ENCODE results near the gene SUPT20HL2.
"Not testable (repeated sequence)": the region's sequence is repeated elsewhere in the genome, so short reads cannot be mapped to it uniquely, and the experiment has no call there.

Gene SUPT20HL2

DNA sequence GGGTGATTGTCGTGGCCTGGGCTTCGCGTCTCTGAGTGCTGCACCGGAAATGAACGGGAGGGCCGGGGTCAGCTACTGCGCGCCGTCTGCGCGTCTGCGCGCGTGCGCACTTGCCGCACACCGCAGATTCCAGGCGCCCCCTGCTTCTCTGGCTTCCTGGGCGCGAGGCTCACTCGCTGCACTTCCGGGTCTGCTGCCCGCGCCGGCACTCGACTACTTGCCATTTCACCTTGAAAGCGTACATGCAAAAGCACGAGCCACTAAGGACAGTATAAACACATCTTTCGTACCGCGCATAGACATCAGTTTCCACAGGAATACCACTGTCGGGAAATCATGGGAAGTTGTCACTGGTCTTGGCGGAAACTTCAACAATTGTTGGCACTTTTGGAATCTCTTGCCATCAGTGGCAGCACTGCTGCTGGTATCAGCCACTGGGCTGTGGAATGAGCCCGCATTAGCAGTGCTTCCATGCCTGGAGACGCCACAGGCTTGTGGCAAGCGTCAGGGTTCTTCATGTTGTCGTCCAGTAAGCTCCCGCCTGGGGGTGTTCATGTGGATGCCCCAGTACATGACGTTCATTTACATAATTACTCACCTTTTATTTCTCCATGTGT, at the start of gene SUPT20HL2:
Gene SUPT20HL2, minus strand, starts transcription at position 51 of the 617 bp plus-strand sequence. CDS start 754 bp downstream, outside the sequence.
- H3K27me3 Mint-ChIP-seq = no peaks in the 10 kb centered on the region
- no peak within 1 kb of the TSS for H3K27ac Mint-ChIP-seq
- H3K36me3 Mint-ChIP-seq (ENCODE audit: low read depth) = no peaks in the 10 kb centered on the region

GRCh38 chrX:24362089-24362745, 48.3 kb upstream of the SUPT20HL2 start:
- H3K36me3 Mint-ChIP-seq (ENCODE audit: low read depth); H3K27ac Mint-ChIP-seq; H3K4me1 Mint-ChIP-seq (ENCODE audit: low read depth); H3K9me3 Mint-ChIP-seq; H3K27me3 Mint-ChIP-seq; H3K4me3 Mint-ChIP-seq: not testable (repeated sequence)

More for the DNA sequence above, at the start of gene SUPT20HL2:
- Mint-ChIP-seq H3K9me3 (no peaks in the 10 kb centered on the region), H3K4me1 (ENCODE audit: low read depth) (peaks cover 3% of the 10 kb centered on the region), H3K4me3 (no peak within 1 kb of the TSS)

- no peaks in the 10 kb centered on the region for H3K36me3 Mint-ChIP-seq (ENCODE audit: low read depth)
- H3K4me1 Mint-ChIP-seq (ENCODE audit: low read depth) = no peaks in the 10 kb centered on the region
- no peaks in the 10 kb centered on the region for H3K9me3 Mint-ChIP-seq
- H3K4me3 Mint-ChIP-seq = no peak within 1 kb of the TSS
- no peak within 1 kb of the TSS for H3K27ac Mint-ChIP-seq
- no peaks in the 10 kb centered on the region for H3K27me3 Mint-ChIP-seq
Measured at GRCh38 chrX:24360272-24360671, 46.4 kb upstream of the SUPT20HL2 start, which contains the start of gene SUPT20HL1. Gene SUPT20HL1 (plus strand): TSS chrX:24360639. CDS start chrX:24362761, 2,122 bp downstream.

GRCh38 chrX:24357106-24357505, 43.2 kb upstream of the SUPT20HL2 start:
- Mint-ChIP-seq H3K36me3 (ENCODE audit: low read depth) (no peaks in the 10 kb centered on the region), H3K27ac (no peak overlapping the region), H3K4me1 (ENCODE audit: low read depth) (no peaks in the 10 kb centered on the region), H3K27me3 (no peaks in the 10 kb centered on the region), H3K4me3 (no peak overlapping the region), H3K9me3 (no peaks in the 10 kb centered on the region)

- Mint-ChIP-seq H3K4me1 (ENCODE audit: low read depth) (no peaks in the 10 kb centered on the region), H3K36me3 (ENCODE audit: low read depth) (no peaks in the 10 kb centered on the region), H3K27me3 (no peaks in the 10 kb centered on the region), H3K9me3 (no peaks in the 10 kb centered on the region), H3K27ac (no peak overlapping the region), H3K4me3 (no peak overlapping the region)
Measured at GRCh38 chrX:24355095-24355494, 41.2 kb upstream of the SUPT20HL2 start.

- no peak overlapping the region for H3K4me3 Mint-ChIP-seq
- H3K27ac Mint-ChIP-seq = no peak overlapping the region
- H3K9me3 Mint-ChIP-seq = no peaks in the 10 kb centered on the region
- no peaks in the 10 kb centered on the region for H3K36me3 Mint-ChIP-seq (ENCODE audit: low read depth)
- no peaks in the 10 kb centered on the region for H3K4me1 Mint-ChIP-seq (ENCODE audit: low read depth)
- no peaks in the 10 kb centered on the region for H3K27me3 Mint-ChIP-seq
Measured at GRCh38 chrX:24350217-24350616, 36.3 kb upstream of the SUPT20HL2 start.

DNA sequence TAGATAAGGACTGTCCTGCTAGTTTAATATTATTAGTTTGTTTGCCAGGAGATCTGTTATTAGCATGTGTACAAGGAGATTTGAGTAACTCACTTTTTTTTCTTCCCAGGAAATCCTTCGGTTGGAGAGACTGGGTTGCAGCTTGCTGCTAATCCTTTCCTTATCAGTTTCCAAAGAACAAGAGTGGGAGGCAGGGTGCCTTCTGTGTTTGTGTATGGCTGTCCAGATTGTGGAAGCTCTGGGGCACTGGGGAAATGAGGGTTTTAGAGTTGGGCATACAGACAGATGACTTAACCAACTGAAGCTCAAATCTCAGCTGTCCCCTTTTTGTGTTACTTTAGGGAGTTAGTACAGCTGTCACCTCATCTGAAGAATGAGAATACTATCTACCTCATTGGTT, 34.0 kb upstream of the SUPT20HL2 start:
- Mint-ChIP-seq H3K36me3 (ENCODE audit: low read depth) (no peaks in the 10 kb centered on the region), H3K4me1 (ENCODE audit: low read depth) (peaks cover 9% of the 10 kb centered on the region)

GRCh38 chrX:24343719-24344118, 29.9 kb upstream of the SUPT20HL2 start:
- no peak overlapping the region for H3K4me3 Mint-ChIP-seq
- H3K4me1 Mint-ChIP-seq (ENCODE audit: low read depth) = peaks cover 21% of the 10 kb centered on the region
- H3K27ac Mint-ChIP-seq = no peak overlapping the region
- no peaks in the 10 kb centered on the region for H3K9me3 Mint-ChIP-seq
- no peaks in the 10 kb centered on the region for H3K36me3 Mint-ChIP-seq (ENCODE audit: low read depth)
- H3K27me3 Mint-ChIP-seq = peaks cover 7% of the 10 kb centered on the region

More for the DNA sequence above, 34.0 kb upstream of the SUPT20HL2 start:
- no peak overlapping the region for H3K27ac Mint-ChIP-seq
- H3K4me3 Mint-ChIP-seq = no peak overlapping the region
- H3K9me3 Mint-ChIP-seq = no peaks in the 10 kb centered on the region
- no peaks in the 10 kb centered on the region for H3K27me3 Mint-ChIP-seq

GRCh38 chrX:24341795-24342194, 27.9 kb upstream of the SUPT20HL2 start:
- H3K4me3 Mint-ChIP-seq = no peak overlapping the region
- peaks cover 7% of the 10 kb centered on the region for H3K27me3 Mint-ChIP-seq
- H3K9me3 Mint-ChIP-seq = no peaks in the 10 kb centered on the region
- H3K36me3 Mint-ChIP-seq (ENCODE audit: low read depth) = no peaks in the 10 kb centered on the region
- H3K27ac Mint-ChIP-seq = no peak overlapping the region
- H3K4me1 Mint-ChIP-seq (ENCODE audit: low read depth) = peaks cover 21% of the 10 kb centered on the region

GRCh38 chrX:24340501-24340900, 26.6 kb upstream of the SUPT20HL2 start:
- H3K4me3 Mint-ChIP-seq = no peak overlapping the region
- H3K27me3 Mint-ChIP-seq = peaks cover 7% of the 10 kb centered on the region
- H3K9me3 Mint-ChIP-seq = no peaks in the 10 kb centered on the region
- H3K36me3 Mint-ChIP-seq (ENCODE audit: low read depth) = no peaks in the 10 kb centered on the region
- no peak overlapping the region for H3K27ac Mint-ChIP-seq
- H3K4me1 Mint-ChIP-seq (ENCODE audit: low read depth) = peaks cover 21% of the 10 kb centered on the region

DNA sequence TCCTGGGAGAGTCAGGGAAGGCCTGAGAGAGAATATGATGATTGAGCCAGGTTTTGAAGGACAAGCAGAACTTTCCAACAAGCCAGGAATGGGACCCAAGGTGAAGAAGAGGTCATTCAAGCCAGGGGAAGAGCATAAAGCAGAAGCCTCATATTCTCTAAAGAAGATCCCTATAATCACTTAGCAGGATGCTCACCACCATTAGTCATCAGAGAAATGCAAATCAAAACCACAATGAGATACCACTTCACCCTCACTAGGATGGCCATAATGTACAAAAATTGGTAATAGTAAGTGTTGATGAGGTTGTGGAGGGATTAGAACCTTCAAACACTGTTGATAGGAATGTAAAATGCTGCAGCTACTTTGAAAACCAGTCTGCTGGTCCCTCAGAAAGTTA, 26.0 kb upstream of the SUPT20HL2 start:
- Mint-ChIP-seq H3K4me1 (ENCODE audit: low read depth) (peaks cover 21% of the 10 kb centered on the region), H3K4me3 (no peak overlapping the region), H3K36me3 (ENCODE audit: low read depth) (no peaks in the 10 kb centered on the region), H3K27me3 (peaks cover 7% of the 10 kb centered on the region), H3K9me3 (no peaks in the 10 kb centered on the region), H3K27ac (no peak overlapping the region)

GRCh38 chrX:24335871-24336270, 22.0 kb upstream of the SUPT20HL2 start:
- Mint-ChIP-seq H3K27ac (no peak overlapping the region), H3K27me3 (peaks cover 7% of the 10 kb centered on the region), H3K36me3 (ENCODE audit: low read depth) (no peaks in the 10 kb centered on the region), H3K4me3 (no peak overlapping the region), H3K9me3 (no peaks in the 10 kb centered on the region), H3K4me1 (ENCODE audit: low read depth) (peaks cover 5% of the 10 kb centered on the region)

DNA sequence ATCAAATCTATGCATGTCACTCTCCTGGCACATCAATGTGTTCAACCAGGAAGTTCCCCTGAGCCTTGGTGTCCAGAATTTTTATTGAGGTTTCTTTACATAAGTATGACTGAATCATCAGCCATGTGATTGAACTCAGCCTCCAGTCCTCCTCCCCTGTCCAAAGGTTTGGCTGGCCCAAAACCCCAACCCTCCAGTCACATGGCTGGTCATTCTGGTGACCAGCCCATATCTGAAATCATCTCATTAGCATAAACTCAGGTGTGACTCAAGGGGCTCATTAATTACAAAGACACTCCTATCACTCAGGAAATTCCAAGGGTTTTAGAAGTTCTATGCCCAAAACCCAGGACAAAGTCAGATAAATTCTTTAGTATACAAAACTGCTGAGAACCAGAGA, 20.6 kb upstream of the SUPT20HL2 start:
- no peak overlapping the region for H3K4me3 Mint-ChIP-seq
- no peaks in the 10 kb centered on the region for H3K9me3 Mint-ChIP-seq
- no peaks in the 10 kb centered on the region for H3K4me1 Mint-ChIP-seq (ENCODE audit: low read depth)
- H3K36me3 Mint-ChIP-seq (ENCODE audit: low read depth) = no peaks in the 10 kb centered on the region
- H3K27me3 Mint-ChIP-seq = peaks cover 3% of the 10 kb centered on the region
- no peak overlapping the region for H3K27ac Mint-ChIP-seq

DNA sequence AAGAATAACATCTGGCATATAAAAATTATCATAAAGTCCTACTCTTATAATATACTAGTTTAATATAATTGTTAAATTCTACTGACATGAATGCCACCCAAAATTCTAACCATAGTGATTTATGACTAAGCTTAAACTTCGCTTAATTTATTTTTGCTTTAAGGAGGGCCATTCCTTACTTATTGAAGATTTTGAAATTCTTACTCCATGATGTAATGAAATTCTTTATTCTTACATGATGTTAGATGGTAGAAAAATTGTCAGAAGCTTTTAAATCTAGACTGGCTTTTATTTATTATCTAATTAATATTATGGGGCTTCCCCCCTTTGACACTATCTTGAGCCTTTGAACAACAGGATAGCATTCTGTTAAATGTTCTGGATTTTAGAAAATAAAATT, 19.5 kb upstream of the SUPT20HL2 start:
- Mint-ChIP-seq H3K36me3 (ENCODE audit: low read depth) (no peaks in the 10 kb centered on the region), H3K4me1 (ENCODE audit: low read depth) (no peaks in the 10 kb centered on the region), H3K27ac (no peak overlapping the region), H3K9me3 (no peaks in the 10 kb centered on the region), H3K4me3 (no peak overlapping the region), H3K27me3 (peaks cover 3% of the 10 kb centered on the region)

- Mint-ChIP-seq H3K27ac (no peak overlapping the region), H3K36me3 (ENCODE audit: low read depth) (no peaks in the 10 kb centered on the region), H3K4me1 (ENCODE audit: low read depth) (no peaks in the 10 kb centered on the region), H3K27me3 (peaks cover 3% of the 10 kb centered on the region), H3K4me3 (no peak overlapping the region), H3K9me3 (no peaks in the 10 kb centered on the region)
Measured at GRCh38 chrX:24332878-24333277, 19.0 kb upstream of the SUPT20HL2 start.

DNA sequence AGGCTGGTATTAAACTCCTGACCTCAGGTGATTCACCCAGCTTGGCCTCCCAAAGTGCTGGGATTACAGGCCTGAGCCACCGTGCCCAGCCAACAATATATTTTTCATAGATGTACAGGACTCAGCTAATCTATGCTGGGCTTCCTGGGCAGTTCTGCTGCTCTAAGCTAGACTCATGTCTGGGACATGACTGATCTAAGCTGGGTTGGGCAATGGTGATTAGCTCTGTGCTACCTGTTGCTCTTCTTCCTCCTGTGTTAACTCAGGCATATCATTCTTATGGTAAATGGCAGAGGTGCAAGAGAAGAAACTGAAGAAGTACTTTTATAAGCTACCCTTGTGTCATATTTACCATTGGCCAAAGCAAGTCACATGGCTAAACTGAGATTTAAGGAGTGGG, 11.4 kb upstream of the SUPT20HL2 start:
- no peaks in the 10 kb centered on the region for H3K9me3 Mint-ChIP-seq
- no peak overlapping the region for H3K27ac Mint-ChIP-seq
- H3K36me3 Mint-ChIP-seq (ENCODE audit: low read depth) = no peaks in the 10 kb centered on the region
- H3K4me3 Mint-ChIP-seq = no peak overlapping the region
- peaks cover 8% of the 10 kb centered on the region for H3K27me3 Mint-ChIP-seq
- no peaks in the 10 kb centered on the region for H3K4me1 Mint-ChIP-seq (ENCODE audit: low read depth)
